HepG2 (cell line): ENCODE results near the gene TAB2. TPM values are rescaled to one million over a fixed set of nuclear protein-coding genes. Genes with fewer than 3 reads are reported as not detected.
A peak's percentile ranks its signal among the peaks of the same experiment; 100 is the strongest.

Source experiments
- ATAC-seq: fragments of 200-7000 bp; cut with Tn5 transposase; 3 replicates; pipeline ENCODE4 v1.9.1; 2020; ENCODE audit warnings: mild to moderate bottlenecking, moderate library complexity
- BruUV-seq: library from RNA; stranded (reverse); fragments of 400-500 nt; replicated peaks from 2 replicates; lab custom pipeline; 2021; lab: Mats Ljungman, UMichigan
- CTCF ChIA-PET: fragments of 300-600 bp; formaldehyde crosslinking; extraction: SDS; loops from one replicate; lab custom pipeline; 2021; ENCODE audit warnings: low total read pairs, inconsistent platforms, low intra/inter-chr PET ratio; lab: Yijun Ruan, JAX
- POLR2A ChIA-PET: fragments of 350-600 bp; sonication (Branson Sonifier 250); formaldehyde crosslinking; loops from one replicate; lab custom pipeline; 2020; ENCODE audit warnings: antibody characterized with exemption, inconsistent platforms; lab: Yijun Ruan, JAX
- DNase-seq: peaks from one replicate; pipeline ENCODE4 v3.0.0-alpha.2; 2015; ENCODE audit warnings: low spot score
- FAIRE-seq: peaks from 3 replicates; lab custom pipeline; 2011; peaks lifted over from hg19 to GRCh38; lab: Jason Lieb, UNC
- H2AFZ ChIP-seq: one replicate; pipeline ENCODE4 v1.6.1; 2011; ENCODE audit warnings: low read length, inconsistent platforms
- H3K27ac ChIP-seq: fragments of 300-600 bp; 3 replicates; pipeline ENCODE4 v1.8.0; 2011; ENCODE audit warnings: mixed run types, mild to moderate bottlenecking, mixed read lengths, low read length, inconsistent platforms; ENCODE audit not compliant: insufficient read depth; ENCODE audit errors: extremely low read length
- H3K27me3 ChIP-seq, 2 experiments: fragments of 200-600 bp in 1 of 2; 2 replicates in 1 of 2; 3 replicates in 1 of 2; pipeline versions ENCODE4 v1.6.0 to v1.8.0; 2011; ENCODE audit warnings: low read length in 2 of 2, mild to moderate bottlenecking in 2 of 2, moderate library complexity in 2 of 2, inconsistent platforms in 1 of 2; ENCODE audit not compliant: insufficient read depth in 2 of 2, control insufficient read depth in 1 of 2
- H3K36me3 ChIP-seq, 2 experiments: fragments of 200-600 bp in 1 of 2; replicated peaks in 1 of 2; 2 replicates in 1 of 2; 3 replicates in 1 of 2; pipeline versions ENCODE4 v1.5.1 to v1.8.0; 2011; ENCODE audit warnings: low read length in 2 of 2, inconsistent platforms in 1 of 2; ENCODE audit not compliant: insufficient read depth in 2 of 2, control insufficient read depth in 1 of 2
- H3K4me1 ChIP-seq: 2 replicates; pipeline ENCODE4 v1.5.1; 2012; ENCODE audit warnings: low read length, inconsistent platforms; ENCODE audit not compliant: insufficient read depth
- H3K4me2 ChIP-seq: 2 replicates; pipeline ENCODE4 v1.6.0; 2011; ENCODE audit warnings: low read depth, low read length, inconsistent platforms
- H3K4me3 ChIP-seq, 3 experiments: fragments of 200-600 bp in 1 of 3; sonication (generic), shearing (Covaris generic) in 1 of 3; replicated peaks in 1 of 3; 2 replicates each; pipeline ENCODE4 v1.5.1; 2011 to 2016; ENCODE audit warnings: low read length in 3 of 3, inconsistent platforms in 2 of 3, low read depth in 2 of 3, mild to moderate bottlenecking in 2 of 3, control low read depth in 1 of 3, mixed read lengths in 1 of 3; ENCODE audit not compliant: insufficient read depth in 1 of 3
- H3K79me2 ChIP-seq: one replicate; pipeline ENCODE4 v1.6.1; 2011; ENCODE audit warnings: low read length, inconsistent platforms; ENCODE audit not compliant: insufficient read depth
- H3K9ac ChIP-seq: 2 replicates; pipeline ENCODE4 v1.6.0; 2011; ENCODE audit warnings: mild to moderate bottlenecking, low read depth, low read length, inconsistent platforms; ENCODE audit not compliant: insufficient read depth
- H3K9me3 ChIP-seq: 2 replicates; pipeline ENCODE4 v1.5.1; 2012; ENCODE audit warnings: mild to moderate bottlenecking, low read length
- H4K20me1 ChIP-seq: 2 replicates; pipeline ENCODE4 v1.6.0; 2011; ENCODE audit warnings: inconsistent platforms, mild to moderate bottlenecking, low read length, moderate library complexity; ENCODE audit not compliant: insufficient read depth
- CHD2 ChIP-seq: IDR thresholded peaks from 2 replicates; pipeline ENCODE4 v1.6.1; 2011; ENCODE audit warnings: low read depth, low read length, improper control_type of control experiment
- EZH2 ChIP-seq: conservative IDR thresholded peaks from 2 replicates; pipeline ENCODE4 v1.6.1; 2012; ENCODE audit warnings: mild to moderate bottlenecking, low read depth, low read length, moderate library complexity
- JUND ChIP-seq: sonication (generic); formaldehyde crosslinking; IDR thresholded peaks from 2 replicates; pipeline ENCODE4 v1.8.0; 2022; ENCODE audit warnings: mild to moderate bottlenecking, missing genetic modification reagents
- MAFF ChIP-seq: IDR thresholded peaks from 2 replicates; pipeline ENCODE4 v1.6.1; 2011; ENCODE audit warnings: low read depth, low read length, improper control_type of control experiment
- MAFK ChIP-seq, 2 experiments: IDR thresholded peaks in 1 of 2; conservative IDR thresholded peaks in 1 of 2; 2 replicates each; pipeline ENCODE4 v1.6.1; 2011; ENCODE audit warnings: improper control_type of control experiment in 2 of 2, low read length in 2 of 2
- MZF1 ChIP-seq: sonication (generic); formaldehyde crosslinking; IDR thresholded peaks from 2 replicates; pipeline ENCODE4 v1.8.1; 2023; ENCODE audit warnings: mild to moderate bottlenecking, missing genetic modification reagents, borderline replicate concordance
- NCOR1 ChIP-seq: fragments of 200-600 bp; sonication (generic); IDR thresholded peaks from 2 replicates; pipeline ENCODE4 v1.7.0; 2017; ENCODE audit warnings: antibody characterized with exemption, low read length, borderline replicate concordance
- NFE2L2 ChIP-seq: fragments of 150-350 bp; IDR thresholded peaks from 2 replicates; pipeline ENCODE4 v1.6.1; 2014; ENCODE audit warnings: low read length
- NFKB2 ChIP-seq: sonication (generic); formaldehyde crosslinking; IDR thresholded peaks from 2 replicates; pipeline ENCODE4 v1.4.0; 2020; ENCODE audit warnings: missing genetic modification reagents, borderline replicate concordance
- NFYC ChIP-seq: IDR thresholded peaks from 2 replicates; pipeline ENCODE4 v1.6.1; 2016; ENCODE audit warnings: missing genetic modification reagents, missing compliant biosample characterization
- PHF8 ChIP-seq: sonication (generic); formaldehyde crosslinking; IDR thresholded peaks from 2 replicates; pipeline ENCODE4 v1.5.0; 2020; ENCODE audit warnings: missing genetic modification reagents
- RFX1 ChIP-seq: fragments of 450-650 bp; IDR thresholded peaks from 2 replicates; pipeline ENCODE4 v1.6.1; 2017
- SATB2 ChIP-seq: sonication (generic); formaldehyde crosslinking; IDR thresholded peaks from 2 replicates; pipeline ENCODE4 v1.5.0; 2020; ENCODE audit warnings: missing genetic modification reagents
- SMARCE1 ChIP-seq: fragments of 450-650 bp; IDR thresholded peaks from 2 replicates; pipeline ENCODE4 v1.6.1; 2017; ENCODE audit warnings: borderline replicate concordance
- ZFP62 ChIP-seq: sonication (generic); formaldehyde crosslinking; IDR thresholded peaks from 2 replicates; pipeline ENCODE4 v1.4.0; 2020; ENCODE audit warnings: missing genetic modification reagents
- ZNF12 ChIP-seq: sonication (generic); formaldehyde crosslinking; IDR thresholded peaks from 2 replicates; pipeline ENCODE4 v1.5.0; 2020; ENCODE audit warnings: missing genetic modification reagents
- ZNF354B ChIP-seq: sonication (generic); formaldehyde crosslinking; IDR thresholded peaks from 2 replicates; pipeline ENCODE4 v1.8.0; 2022; ENCODE audit warnings: mild to moderate bottlenecking, missing genetic modification reagents
- ZNF703 ChIP-seq: sonication (generic); formaldehyde crosslinking; IDR thresholded peaks from 2 replicates; pipeline ENCODE4 v1.5.1; 2020; ENCODE audit warnings: missing genetic modification reagents, mild to moderate bottlenecking, moderate library complexity, borderline replicate concordance
- ZNF724P ChIP-seq: sonication (generic); formaldehyde crosslinking; IDR thresholded peaks from 2 replicates; pipeline ENCODE4 v1.8.0; 2022; ENCODE audit warnings: missing genetic modification reagents, borderline replicate concordance
- ZNF850 ChIP-seq: sonication (generic); formaldehyde crosslinking; conservative IDR thresholded peaks from 2 replicates; pipeline ENCODE4 v1.9.0; 2021; ENCODE audit warnings: mild to moderate bottlenecking, missing genetic modification reagents
- WGBS: methylation state at CpG from one replicate; pipeline ENCODE4 v1.1.6; 2017; ENCODE audit warnings: low lambda C conversion rate; 5-methylcytosine and 5-hydroxymethylcytosine counted together
- in situ Hi-C: cut with HindIII; loops from 2 replicates; pipeline ENCODE4 v1.10.0; 2017; ENCODE audit warnings: low pct_unique_long_range_greater_than_20kb; ENCODE audit not compliant: extremely low pct_ligation_motif_present
- intact Hi-C: fragments of 100-400 bp; cut with micrococcal nuclease; formaldehyde crosslinking; loops from one replicate; pipeline ENCODE4 v1.10.0; 2022; ENCODE audit not compliant: unreplicated experiment
- polyA plus RNA-seq, 8 experiments: library from polyadenylated mRNA; depleted of rRNA in 3 of 8; stranded (reverse) in 7 of 8; unstranded in 1 of 8; fragments of >200 nt; fragmentation: Illumina TruSeq in 4 of 8; extraction: Trizol in 4 of 8; gene quantifications; 2 replicates each; pipeline versions ENCODE4 v1.2.1 to v1.2.3, GENCODE V29; 2011 to 2016; ENCODE audit warnings: low read depth in 4 of 8, missing spikeins in 1 of 8, mixed read lengths in 1 of 8; ENCODE audit not compliant: insufficient read depth in 1 of 8
- total RNA-seq, 5 experiments: library from RNA; depleted of rRNA; stranded (reverse); fragments of >200 nt; fragmentation: Illumina TruSeq; extraction: Trizol; gene quantifications; 2 replicates each; pipeline ENCODE4 v1.2.3, GENCODE V29; 2016; ENCODE audit warnings: low read depth in 1 of 5
- TF ChIP-seq, protein P1 (sequence below): sonication (generic); formaldehyde crosslinking; IDR thresholded peaks from 2 replicates; pipeline ENCODE4 v1.5.0; 2020; ENCODE audit warnings: mild to moderate bottlenecking, missing genetic modification reagents

TAB2 gene
- total and polyA plus RNA-seq, 2 of the 13 experiments (the other 11 are each of a cell fraction or from before 2014, with no cell fraction given) = 23.7 to 50.2 TPM

- H4K20me1 ChIP-seq = peaks cover 20% of the 10 kb centered on the region
- BruUV-seq = no TSS peak
- WGBS = 96% methylated on average over 17 of the region's 17 CpGs
These were observed 40.4 kb downstream of the TAB2 start for GRCh38 chr6:149357726-149358538.

DNA sequence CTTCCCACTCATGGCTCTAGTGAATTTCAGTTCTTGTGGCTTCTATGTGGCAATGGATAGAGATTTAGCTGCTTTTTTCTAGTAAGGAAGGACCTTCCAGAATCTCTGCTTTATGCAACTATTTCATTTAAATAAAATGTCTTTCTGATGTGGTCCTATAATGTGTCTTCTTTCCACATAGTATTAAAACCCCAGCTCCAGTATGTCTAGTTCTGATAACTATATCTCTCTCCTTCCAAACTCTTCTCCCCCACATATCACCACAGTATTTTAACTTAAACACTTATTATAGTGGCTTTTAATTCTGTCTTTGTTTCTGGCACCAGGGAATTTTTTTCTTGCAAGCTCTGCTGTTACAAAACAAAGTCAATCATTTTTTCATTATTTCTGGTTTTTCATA is 41.9 kb downstream of the TAB2 start:
- no peaks in the 10 kb centered on the region for H3K9me3 ChIP-seq
- H3K4me3 ChIP-seq = no peak overlapping the region
- no TSS peak for BruUV-seq
- H3K79me2 ChIP-seq = peaks cover 69% of the 10 kb centered on the region
- peaks cover 10% of the 10 kb centered on the region for H4K20me1 ChIP-seq
- H3K27me3 ChIP-seq = no peaks in the 10 kb centered on the region
- H3K4me2 ChIP-seq = no peak overlapping the region
- ChIA-PET POLR2A (no interaction called here), CTCF (no interaction called here)
- H3K4me1 ChIP-seq = peaks cover 8% of the 10 kb centered on the region
- in situ Hi-C loops = no loop called here
- H3K9ac ChIP-seq = no peak overlapping the region
- ATAC-seq (no peak), FAIRE-seq (no peak), DNase-seq (no peak)
- no peak overlapping the region for H3K27ac ChIP-seq
- no peaks in the 10 kb centered on the region; a peak in 1 of 5 replicates for H3K36me3 ChIP-seq
- H2AFZ ChIP-seq = no peak overlapping the region
- intact Hi-C loops = no loop called here
- TF ChIP-seq, protein P1, sequence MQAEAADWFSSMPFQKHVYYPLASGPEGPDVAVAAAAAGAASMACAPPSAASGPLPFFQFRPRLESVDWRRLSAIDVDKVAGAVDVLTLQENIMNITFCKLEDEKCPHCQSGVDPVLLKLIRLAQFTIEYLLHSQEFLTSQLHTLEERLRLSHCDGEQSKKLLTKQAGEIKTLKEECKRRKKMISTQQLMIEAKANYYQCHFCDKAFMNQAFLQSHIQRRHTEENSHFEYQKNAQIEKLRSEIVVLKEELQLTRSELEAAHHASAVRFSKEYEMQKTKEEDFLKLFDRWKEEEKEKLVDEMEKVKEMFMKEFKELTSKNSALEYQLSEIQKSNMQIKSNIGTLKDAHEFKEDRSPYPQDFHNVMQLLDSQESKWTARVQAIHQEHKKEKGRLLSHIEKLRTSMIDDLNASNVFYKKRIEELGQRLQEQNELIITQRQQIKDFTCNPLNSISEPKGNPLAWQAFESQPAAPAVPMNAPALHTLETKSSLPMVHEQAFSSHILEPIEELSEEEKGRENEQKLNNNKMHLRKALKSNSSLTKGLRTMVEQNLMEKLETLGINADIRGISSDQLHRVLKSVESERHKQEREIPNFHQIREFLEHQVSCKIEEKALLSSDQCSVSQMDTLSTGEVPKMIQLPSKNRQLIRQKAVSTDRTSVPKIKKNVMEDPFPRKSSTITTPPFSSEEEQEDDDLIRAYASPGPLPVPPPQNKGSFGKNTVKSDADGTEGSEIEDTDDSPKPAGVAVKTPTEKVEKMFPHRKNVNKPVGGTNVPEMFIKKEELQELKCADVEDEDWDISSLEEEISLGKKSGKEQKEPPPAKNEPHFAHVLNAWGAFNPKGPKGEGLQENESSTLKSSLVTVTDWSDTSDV (CRISPR knock-in tag) = no peak
- no peak for TF ChIP-seq PHF8 (CRISPR knock-in tag)
- no peak for TF ChIP-seq RFX1
- TF ChIP-seq ZNF354B (CRISPR knock-in tag) = no peak
- no peak for TF ChIP-seq NFYC (CRISPR knock-in tag)
- no peak for TF ChIP-seq EZH2
- no peak for TF ChIP-seq SMARCE1
- no peak for TF ChIP-seq ZNF850 (CRISPR knock-in tag)
- TF ChIP-seq SATB2 (CRISPR knock-in tag) = no peak
- no peak for TF ChIP-seq ZNF703 (CRISPR knock-in tag)
- no peak for TF ChIP-seq ZFP62 (CRISPR knock-in tag)
- TF ChIP-seq CHD2 = no peak
- TF ChIP-seq ZNF12 (CRISPR knock-in tag) = no peak
- TF ChIP-seq NCOR1 = no peak
- TF ChIP-seq NFKB2 (CRISPR knock-in tag) = no peak
- TF ChIP-seq ZNF724P (CRISPR knock-in tag) = no peak
- TF ChIP-seq JUND = no peak

More at GRCh38 chr6:149357726-149358538, 40.4 kb downstream of the TAB2 start:
- ChIA-PET POLR2A (no interaction called here), CTCF (no interaction called here)
- Histone ChIP-seq H3K4me3 (no peak overlapping the region), H3K4me1 (peaks cover 13% of the 10 kb centered on the region), H3K27ac (no peak overlapping the region), H3K27me3 (no peaks in the 10 kb centered on the region), H3K36me3 (no peaks in the 10 kb centered on the region; a peak in 1 of 5 replicates), H3K9ac (no peak overlapping the region), H3K4me2 (no peak overlapping the region), H3K79me2 (peaks cover 70% of the 10 kb centered on the region), H3K9me3 (no peaks in the 10 kb centered on the region), H2AFZ (no peak overlapping the region)
- DNase-seq (no peak), FAIRE-seq (no peak), ATAC-seq (no peak)
- TF ChIP-seq NFE2L2 (peak; percentile 93), MAFF (peak; percentile 57; the same call in 1 of the 2 replicates), MZF1 (CRISPR knock-in tag) (no peak), MAFK (conservative IDR thresholded peaks at IDR 0.05 in 1 of 2, IDR thresholded peaks at IDR 0.05 in 1 of 2; ENCODE audit: low read length in 2 of 2) (peak; percentile 69 to 75)
- in situ Hi-C loops (no loop called here), intact Hi-C loops (no loop called here)
